GM19099 (cell line): ENCODE results near the gene PNLDC1.

Experiments used
- POLR2A ChIP-seq: IDR thresholded peaks from 3 replicates; pipeline ENCODE4 v1.6.1; 2011; ENCODE audit warnings: low read depth; ENCODE audit not compliant: insufficient read length; ENCODE audit errors: extremely low read depth

The PNLDC1 gene

DNA sequence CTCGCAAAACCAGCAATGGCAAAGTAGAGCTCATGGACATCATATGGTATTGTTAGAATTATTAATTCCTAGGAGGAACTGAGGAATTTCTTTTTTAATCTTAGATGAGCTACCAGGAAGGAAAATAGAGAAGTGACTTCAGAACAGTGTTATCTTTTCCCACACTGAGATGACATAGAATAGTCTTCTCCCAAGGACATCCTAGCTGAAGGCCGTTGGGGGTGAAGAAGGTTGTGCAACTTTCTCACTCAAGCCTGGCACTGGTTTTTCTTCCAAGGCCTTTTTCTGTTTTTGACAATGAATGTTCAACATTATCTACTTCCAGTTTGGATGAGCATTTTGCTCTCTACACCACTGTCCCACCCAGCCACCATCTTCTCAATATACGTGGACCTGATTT lies 54.9 kb downstream of the PNLDC1 start:
- no peak for TF ChIP-seq POLR2A

- no peak for TF ChIP-seq POLR2A
Observed at GRCh38 chr6:159858259-159858658, 58.2 kb downstream of the PNLDC1 start.

DNA sequence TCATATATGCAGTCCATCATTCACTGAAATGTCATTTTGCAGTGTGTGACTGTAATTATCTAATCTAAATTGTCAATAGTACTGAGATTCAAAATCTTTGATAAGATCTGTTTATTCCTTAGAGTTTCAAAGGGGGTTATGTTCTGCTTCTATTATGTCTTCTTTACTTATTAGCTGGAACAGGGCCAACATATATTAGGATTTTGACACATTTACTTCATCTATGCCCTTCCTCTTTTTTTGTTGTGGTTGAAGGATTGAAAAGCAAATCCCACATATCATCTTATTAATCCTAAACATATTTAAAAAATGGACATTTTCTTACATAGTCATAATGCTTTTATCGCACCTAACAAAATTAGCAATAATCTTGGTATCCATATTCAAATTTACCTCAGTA lies 60.4 kb downstream of the PNLDC1 start:
- TF ChIP-seq POLR2A = no peak

GRCh38 chr6:159862103-159862502 lies 62.0 kb downstream of the PNLDC1 start:
- TF ChIP-seq POLR2A = no peak

DNA sequence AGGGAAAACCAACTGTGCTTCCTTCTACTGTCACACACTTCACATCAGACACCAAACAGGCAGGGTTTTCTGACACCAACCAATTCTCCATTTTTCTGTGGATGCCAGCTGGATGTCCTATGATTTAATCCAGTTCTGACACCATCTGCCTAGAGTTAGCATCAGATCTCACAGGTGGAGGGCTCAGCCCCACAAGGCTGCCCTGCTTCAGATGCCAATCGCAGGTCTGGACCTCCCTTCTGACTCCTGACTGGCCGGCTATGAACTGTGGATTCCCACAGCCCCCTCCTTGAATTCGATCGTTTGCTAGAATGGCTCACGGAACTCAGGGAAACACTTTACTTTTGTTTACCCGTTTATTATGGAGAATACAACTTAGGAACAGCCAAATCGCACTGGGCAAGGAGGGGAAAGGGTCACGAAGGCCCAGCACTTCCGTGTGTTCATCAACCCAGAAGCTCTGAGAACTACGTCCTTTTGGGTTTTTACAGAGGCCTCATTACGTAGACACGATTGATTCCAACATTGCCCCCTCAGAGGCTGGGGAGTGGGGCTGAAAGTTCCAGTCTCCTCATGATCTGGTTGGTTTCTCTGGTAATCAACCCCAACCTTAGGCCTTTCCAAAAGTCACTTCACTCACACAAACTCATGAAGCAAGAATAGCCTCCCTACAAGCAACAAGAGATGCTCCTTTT lies 65.3 kb downstream of the PNLDC1 start:
- TF ChIP-seq POLR2A = no peak

DNA sequence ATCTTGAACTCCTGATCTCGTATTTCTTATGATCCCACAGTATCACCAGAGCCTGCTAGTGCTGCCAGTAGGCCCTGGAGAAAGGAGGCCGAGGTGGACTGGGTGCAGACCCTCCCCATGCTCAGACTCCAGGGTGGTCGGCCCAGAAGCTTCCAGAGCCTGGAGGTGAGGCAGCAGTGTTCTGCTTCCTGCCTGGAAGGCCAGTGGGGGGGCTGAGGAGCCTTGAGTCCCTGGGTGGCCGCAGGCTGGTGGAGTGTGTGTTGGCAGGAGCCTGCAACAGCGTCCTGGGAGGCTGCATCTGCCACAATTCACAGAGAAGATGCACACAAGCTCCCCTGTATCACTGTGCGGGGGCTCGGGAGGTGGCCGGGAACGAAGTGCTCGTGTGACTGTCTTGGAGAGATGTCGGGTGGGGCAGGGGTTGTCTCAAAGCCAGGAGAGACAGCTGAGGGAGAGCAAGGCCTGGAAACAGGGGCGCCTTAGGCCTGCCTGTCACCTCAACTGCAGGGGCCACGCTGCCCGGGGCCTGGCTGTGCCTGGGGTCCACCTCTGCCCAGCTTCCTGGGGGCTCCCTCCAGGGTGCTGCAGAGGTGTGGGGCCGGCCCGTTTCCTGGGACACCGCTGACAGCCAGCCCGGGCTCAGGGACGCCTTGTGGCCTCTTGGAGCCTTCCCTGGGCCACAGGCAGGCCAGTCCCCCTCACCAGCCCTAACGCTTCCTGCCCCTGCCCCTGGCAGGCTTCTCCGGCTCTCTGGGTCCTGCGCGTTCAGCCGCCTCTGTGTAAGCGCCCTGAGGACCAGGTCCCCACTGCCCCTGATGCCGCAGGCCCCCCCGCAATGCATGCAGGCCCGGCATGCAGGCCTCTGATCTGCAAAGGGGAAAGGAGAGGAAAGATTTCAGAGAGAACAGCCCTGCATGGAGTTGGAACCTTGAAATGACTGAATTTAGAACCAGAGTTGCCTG lies 66.5 kb downstream of the PNLDC1 start:
- no peak for TF ChIP-seq POLR2A
